ENCODE results near the gene CHRD.

CHRD gene

GRCh38 chr3:184387174-184387714, 7.4 kb downstream of the CHRD start:
- Histone ChIP-seq H3K27ac (ENCODE audit: low read length) (no peak overlapping the region), H3K27me3 (ENCODE audit: low read depth, low read length) (no peaks in the 10 kb centered on the region), H3K4me3 (ENCODE audit: low read depth in 1 of 2, low read length in 2 of 2) (no peak overlapping the region), H3K36me3 (ENCODE audit: control insufficient read depth in 1 of 2, insufficient read depth in 2 of 2, low read length in 2 of 2) (peaks cover 0 to 6% of the 10 kb centered on the region in 2 donors), H3K4me1 (ENCODE audit: control insufficient read depth in 1 of 2, insufficient read depth in 2 of 2, low read length in 2 of 2) (no peaks in the 10 kb centered on the region), H3K9me3 (ENCODE audit: control insufficient read depth in 1 of 2, low read length in 2 of 2) (no peaks in the 10 kb centered on the region)

- no peaks in the 10 kb centered on the region for H3K27me3 ChIP-seq (ENCODE audit: low read depth, low read length)
- no peak overlapping the region for H3K4me3 ChIP-seq (ENCODE audit: low read depth in 1 of 2, low read length in 2 of 2)
- peaks cover 0 to 6% of the 10 kb centered on the region in 2 donors for H3K36me3 ChIP-seq (ENCODE audit: control insufficient read depth in 1 of 2, insufficient read depth in 2 of 2, low read length in 2 of 2)
- no peaks in the 10 kb centered on the region for H3K4me1 ChIP-seq (ENCODE audit: control insufficient read depth in 1 of 2, insufficient read depth in 2 of 2, low read length in 2 of 2)
- no peak overlapping the region for H3K27ac ChIP-seq (ENCODE audit: low read length)
- H3K9me3 ChIP-seq (ENCODE audit: control insufficient read depth in 1 of 2, low read length in 2 of 2): no peaks in the 10 kb centered on the region
These were observed 8.5 kb downstream of the CHRD start for GRCh38 chr3:184388164-184388935.

- Histone ChIP-seq H3K4me1 (ENCODE audit: control insufficient read depth in 1 of 2, insufficient read depth in 2 of 2, low read length in 2 of 2) (no peaks in the 10 kb centered on the region), H3K4me3 (ENCODE audit: low read depth in 1 of 2, low read length in 2 of 2) (no peak overlapping the region), H3K27me3 (ENCODE audit: low read depth, low read length) (no peaks in the 10 kb centered on the region), H3K36me3 (ENCODE audit: control insufficient read depth in 1 of 2, insufficient read depth in 2 of 2, low read length in 2 of 2) (peaks cover 0 to 6% of the 10 kb centered on the region in 2 donors), H3K9me3 (ENCODE audit: control insufficient read depth in 1 of 2, low read length in 2 of 2) (no peaks in the 10 kb centered on the region), H3K27ac (ENCODE audit: low read length) (no peak overlapping the region)
These were observed 9.0 kb downstream of the CHRD start for GRCh38 chr3:184388936-184389230.

GRCh38 chr3:184389384-184389783, 9.5 kb downstream of the CHRD start:
- Histone ChIP-seq H3K9me3 (ENCODE audit: control insufficient read depth in 1 of 2, low read length in 2 of 2) (no peaks in the 10 kb centered on the region), H3K4me3 (ENCODE audit: low read depth in 1 of 2, low read length in 2 of 2) (no peak overlapping the region), H3K4me1 (ENCODE audit: control insufficient read depth in 1 of 2, insufficient read depth in 2 of 2, low read length in 2 of 2) (no peaks in the 10 kb centered on the region), H3K36me3 (ENCODE audit: control insufficient read depth in 1 of 2, insufficient read depth in 2 of 2, low read length in 2 of 2) (peaks cover 0 to 6% of the 10 kb centered on the region in 2 donors), H3K27ac (ENCODE audit: low read length) (no peak overlapping the region), H3K27me3 (ENCODE audit: low read depth, low read length) (no peaks in the 10 kb centered on the region)

- Histone ChIP-seq H3K4me3 (ENCODE audit: low read depth in 1 of 2, low read length in 2 of 2) (no peak overlapping the region), H3K27me3 (ENCODE audit: low read depth, low read length) (no peaks in the 10 kb centered on the region), H3K4me1 (ENCODE audit: control insufficient read depth in 1 of 2, insufficient read depth in 2 of 2, low read length in 2 of 2) (no peaks in the 10 kb centered on the region), H3K36me3 (ENCODE audit: control insufficient read depth in 1 of 2, insufficient read depth in 2 of 2, low read length in 2 of 2) (peaks cover 0 to 6% of the 10 kb centered on the region in 2 donors), H3K27ac (ENCODE audit: low read length) (no peak overlapping the region), H3K9me3 (ENCODE audit: control insufficient read depth in 1 of 2, low read length in 2 of 2) (no peaks in the 10 kb centered on the region)
These were observed 10.2 kb downstream of the CHRD start for GRCh38 chr3:184389935-184390528.

GRCh38 chr3:184391266-184391665, 11.4 kb downstream of the CHRD start:
- no peak overlapping the region for H3K27ac ChIP-seq (ENCODE audit: low read length)
- H3K36me3 ChIP-seq (ENCODE audit: control insufficient read depth in 1 of 2, insufficient read depth in 2 of 2, low read length in 2 of 2): peaks cover 0 to 3% of the 10 kb centered on the region in 2 donors
- H3K9me3 ChIP-seq (ENCODE audit: control insufficient read depth in 1 of 2, low read length in 2 of 2): no peaks in the 10 kb centered on the region
- no peak overlapping the region for H3K4me3 ChIP-seq (ENCODE audit: low read depth in 1 of 2, low read length in 2 of 2)
- H3K4me1 ChIP-seq (ENCODE audit: control insufficient read depth in 1 of 2, insufficient read depth in 2 of 2, low read length in 2 of 2): no peaks in the 10 kb centered on the region
- no peaks in the 10 kb centered on the region for H3K27me3 ChIP-seq (ENCODE audit: low read depth, low read length)

GRCh38 chr3:184395320-184395660, 15.4 kb downstream of the CHRD start:
- Histone ChIP-seq H3K27me3 (ENCODE audit: low read depth, low read length) (no peaks in the 10 kb centered on the region), H3K4me1 (ENCODE audit: control insufficient read depth in 1 of 2, insufficient read depth in 2 of 2, low read length in 2 of 2) (no peaks in the 10 kb centered on the region), H3K4me3 (ENCODE audit: low read depth in 1 of 2, low read length in 2 of 2) (no peak overlapping the region), H3K9me3 (ENCODE audit: control insufficient read depth in 1 of 2, low read length in 2 of 2) (no peaks in the 10 kb centered on the region), H3K27ac (ENCODE audit: low read length) (no peak overlapping the region), H3K36me3 (ENCODE audit: control insufficient read depth in 1 of 2, insufficient read depth in 2 of 2, low read length in 2 of 2) (no peaks in the 10 kb centered on the region)

GRCh38 chr3:184399410-184399809, 19.6 kb downstream of the CHRD start:
- H3K27ac ChIP-seq (ENCODE audit: low read length): no peak overlapping the region
- H3K9me3 ChIP-seq (ENCODE audit: control insufficient read depth in 1 of 2, low read length in 2 of 2): no peaks in the 10 kb centered on the region
- H3K27me3 ChIP-seq (ENCODE audit: low read depth, low read length): no peaks in the 10 kb centered on the region
- no peaks in the 10 kb centered on the region for H3K4me1 ChIP-seq (ENCODE audit: control insufficient read depth in 1 of 2, insufficient read depth in 2 of 2, low read length in 2 of 2)
- H3K36me3 ChIP-seq (ENCODE audit: control insufficient read depth in 1 of 2, insufficient read depth in 2 of 2, low read length in 2 of 2): no peaks in the 10 kb centered on the region
- H3K4me3 ChIP-seq (ENCODE audit: low read depth in 1 of 2, low read length in 2 of 2): no peak overlapping the region

- no peaks in the 10 kb centered on the region for H3K4me1 ChIP-seq (ENCODE audit: control insufficient read depth in 1 of 2, insufficient read depth in 2 of 2, low read length in 2 of 2)
These were observed 25.5 kb downstream of the CHRD start for GRCh38 chr3:184405075-184406030.

GRCh38 chr3:184409331-184409926, 29.6 kb downstream of the CHRD start:
- Histone ChIP-seq H3K36me3 (ENCODE audit: control insufficient read depth in 1 of 2, insufficient read depth in 2 of 2, low read length in 2 of 2) (no peaks in the 10 kb centered on the region), H3K27ac (ENCODE audit: low read length) (no peak overlapping the region), H3K4me1 (ENCODE audit: control insufficient read depth in 1 of 2, insufficient read depth in 2 of 2, low read length in 2 of 2) (no peaks in the 10 kb centered on the region), H3K4me3 (ENCODE audit: low read depth in 1 of 2, low read length in 2 of 2) (no peak overlapping the region), H3K9me3 (ENCODE audit: control insufficient read depth in 1 of 2, low read length in 2 of 2) (no peaks in the 10 kb centered on the region), H3K27me3 (ENCODE audit: low read depth, low read length) (no peaks in the 10 kb centered on the region)

More at GRCh38 chr3:184405075-184406030, 25.5 kb downstream of the CHRD start:
- H3K36me3 ChIP-seq (ENCODE audit: control insufficient read depth in 1 of 2, insufficient read depth in 2 of 2, low read length in 2 of 2): no peaks in the 10 kb centered on the region
- H3K27ac ChIP-seq (ENCODE audit: low read length): no peak overlapping the region
- H3K4me3 ChIP-seq (ENCODE audit: low read depth in 1 of 2, low read length in 2 of 2): no peak overlapping the region
- H3K27me3 ChIP-seq (ENCODE audit: low read depth, low read length): no peaks in the 10 kb centered on the region
- H3K9me3 ChIP-seq (ENCODE audit: control insufficient read depth in 1 of 2, low read length in 2 of 2): no peaks in the 10 kb centered on the region

Data from muscle layer of duodenum (tissue), 2 donors.